CD4-positive, alpha-beta T cell treated with Interleukin-21 for 1 hour (primary cell): ENCODE measurements around the gene ID3.

Source experiments
- DNase-seq: peaks from one replicate; pipeline ENCODE4 v3.0.0-alpha.2; 2020

The ID3 gene

DNA sequence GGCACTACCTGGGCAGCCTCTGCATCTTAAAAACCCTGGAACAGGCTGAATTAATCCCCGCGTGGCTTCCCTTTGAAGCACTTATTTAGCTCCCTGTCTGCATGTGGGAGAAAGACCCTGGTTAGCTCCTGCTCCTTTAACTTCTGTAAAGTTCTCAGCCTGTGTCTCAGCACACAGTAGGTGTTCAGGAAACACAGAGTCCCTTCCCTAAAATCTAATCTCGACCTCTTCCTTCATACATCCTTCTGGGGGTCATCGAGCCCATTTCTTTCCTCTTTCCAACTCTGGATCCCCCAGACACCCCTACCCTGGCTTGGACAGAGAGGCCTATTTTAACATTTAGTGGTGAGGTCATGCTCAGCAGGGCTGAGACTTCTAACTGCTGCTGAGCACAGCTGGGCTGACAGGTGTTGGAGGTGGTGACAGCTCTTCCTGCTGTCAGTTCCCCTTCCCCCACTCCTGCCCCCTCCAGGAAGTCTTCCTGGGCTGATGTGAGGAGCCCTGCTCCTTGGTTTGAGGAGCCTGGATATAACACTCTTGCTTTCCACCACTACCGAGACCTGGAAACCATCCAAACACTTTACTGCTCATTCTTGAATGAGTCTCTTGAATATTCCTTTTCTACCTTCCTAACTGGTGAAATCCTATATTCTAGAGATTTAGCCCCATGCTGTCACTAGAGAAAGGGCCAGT is 33.6 kb downstream of the ID3 start:
- peak; percentile 40 for DNase-seq

- peak; percentile 69 for DNase-seq
Measured at GRCh38 chr1:23524716-23525401, 34.4 kb downstream of the ID3 start.

GRCh38 chr1:23524163-23524562 is 35.1 kb downstream of the ID3 start:
- DNase-seq, result no peak

DNA sequence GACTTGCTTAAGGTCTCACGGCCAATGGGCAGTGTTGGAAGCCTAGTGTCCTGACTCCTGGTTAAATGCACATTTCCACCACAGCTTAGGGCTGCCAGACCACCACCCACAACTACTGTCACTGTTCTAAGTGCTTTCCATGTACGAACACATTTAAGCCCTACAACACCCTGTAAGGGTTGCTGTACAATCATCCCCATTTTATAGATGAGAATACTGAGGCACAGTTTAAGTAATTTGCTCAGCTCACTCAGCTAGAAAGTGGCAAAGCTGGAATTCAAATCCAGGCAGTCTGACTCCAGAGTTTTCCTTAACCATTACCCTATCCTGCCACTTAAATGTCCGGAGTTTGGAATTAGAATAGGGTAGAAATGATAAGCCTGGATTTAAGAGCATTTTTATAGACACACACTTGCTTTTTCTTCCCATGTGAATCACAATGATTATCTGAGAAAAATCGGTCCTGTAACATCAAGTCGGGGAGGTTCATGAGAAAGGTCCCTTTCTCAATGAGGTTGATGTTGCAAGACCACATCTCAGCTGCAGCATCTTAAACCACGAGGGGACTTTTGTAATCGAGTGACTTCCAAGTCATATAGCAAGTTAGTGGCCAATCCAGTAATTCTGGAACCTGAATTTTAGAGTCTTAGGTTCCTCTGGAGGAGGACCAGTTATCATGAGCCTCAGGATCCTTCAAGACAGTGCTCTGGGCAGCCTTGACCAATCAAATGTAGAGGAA is 36.9 kb downstream of the ID3 start:
- DNase-seq, result no peak

DNA sequence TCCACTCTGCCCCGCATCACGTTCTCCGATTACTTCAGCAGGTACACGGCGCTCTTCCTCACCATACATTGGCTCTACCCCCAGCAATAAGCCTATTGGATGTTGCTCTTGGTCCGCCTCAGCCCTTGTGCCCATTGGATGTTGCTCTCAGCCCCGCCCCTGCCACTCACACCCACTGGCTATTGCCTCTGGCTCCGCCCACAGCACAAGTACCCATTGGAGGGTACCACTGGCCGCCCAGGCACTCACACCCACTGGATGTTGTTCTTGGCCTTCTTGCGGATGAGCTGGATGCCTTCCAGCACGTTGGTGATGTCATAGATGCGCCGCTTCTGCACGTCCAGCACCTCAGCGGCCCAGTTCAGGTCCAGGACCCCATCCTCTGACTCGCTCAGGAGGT is 37.7 kb downstream of the ID3 start:
- DNase-seq, result no peak

DNA sequence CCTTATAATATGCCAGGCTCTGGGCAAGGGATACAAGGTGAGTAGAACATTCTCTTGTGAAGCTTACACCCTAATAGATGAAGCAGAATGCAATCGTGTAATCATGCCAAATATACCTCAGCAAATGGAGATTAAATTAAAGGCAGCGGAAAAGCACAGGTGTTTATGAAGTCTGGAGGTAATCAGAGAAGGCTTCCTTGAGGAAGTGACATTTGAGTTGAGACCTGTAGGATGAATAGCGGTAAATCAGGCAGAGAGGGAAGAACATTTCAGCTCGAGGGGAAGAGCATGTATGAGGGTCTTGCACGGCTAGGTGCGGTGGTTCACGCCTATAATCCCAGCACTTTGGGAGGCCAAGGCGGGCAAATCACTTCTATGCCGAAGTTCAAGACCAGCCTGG is 41.7 kb downstream of the ID3 start:
- DNase-seq, result no peak

DNA sequence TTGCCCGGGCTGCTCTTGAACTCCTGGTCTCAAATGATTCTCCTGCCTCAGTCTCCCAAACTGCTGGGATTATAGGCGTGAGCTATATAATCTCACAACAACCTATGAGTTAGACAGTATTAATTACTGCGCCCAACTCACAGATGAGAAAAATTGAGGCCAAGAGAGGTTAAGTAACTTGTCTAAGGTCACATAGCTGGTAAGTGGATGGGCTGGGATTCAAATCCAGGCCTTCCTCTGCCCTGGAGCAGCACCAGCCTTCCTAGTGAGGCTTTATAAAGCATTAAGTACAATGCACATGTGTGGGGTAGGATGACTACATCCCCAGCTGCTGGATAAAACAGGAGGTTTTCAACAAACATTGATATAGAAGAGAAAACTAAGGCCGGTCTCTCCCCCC is 43.4 kb downstream of the ID3 start:
- no peak for DNase-seq

DNA sequence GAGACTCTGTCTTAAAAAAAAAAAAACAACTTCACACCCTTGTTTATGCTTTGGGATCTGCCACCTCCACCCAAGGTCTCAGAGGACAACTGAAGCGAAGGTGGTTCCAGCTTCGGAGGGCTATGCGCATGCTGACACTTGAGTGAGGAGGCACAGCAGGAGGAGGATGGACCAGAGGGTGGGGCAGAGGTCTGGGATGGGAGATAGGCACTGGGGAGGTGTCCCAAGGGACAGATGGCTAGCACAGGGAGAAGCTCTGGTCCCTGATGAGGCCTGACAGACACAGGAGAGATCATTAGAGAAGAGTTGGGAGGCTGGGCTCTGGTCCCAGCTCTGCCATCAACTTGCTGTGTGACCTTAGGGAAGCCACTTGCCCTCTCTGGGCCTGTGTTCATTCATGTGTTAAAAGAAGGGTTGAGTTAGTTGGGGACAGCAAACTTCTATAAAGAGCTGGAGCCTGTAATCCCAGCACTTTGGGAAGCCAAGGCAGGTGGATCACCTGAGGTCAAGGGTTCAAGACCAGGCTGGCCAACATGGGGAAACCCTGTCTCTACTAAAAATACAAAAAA is 45.1 kb downstream of the ID3 start:
- no peak for DNase-seq

- no peak for DNase-seq
Measured at GRCh38 chr1:23509896-23510295, 49.4 kb downstream of the ID3 start.
